ENCODE results near the gene TBPL2.

The TBPL2 gene

DNA sequence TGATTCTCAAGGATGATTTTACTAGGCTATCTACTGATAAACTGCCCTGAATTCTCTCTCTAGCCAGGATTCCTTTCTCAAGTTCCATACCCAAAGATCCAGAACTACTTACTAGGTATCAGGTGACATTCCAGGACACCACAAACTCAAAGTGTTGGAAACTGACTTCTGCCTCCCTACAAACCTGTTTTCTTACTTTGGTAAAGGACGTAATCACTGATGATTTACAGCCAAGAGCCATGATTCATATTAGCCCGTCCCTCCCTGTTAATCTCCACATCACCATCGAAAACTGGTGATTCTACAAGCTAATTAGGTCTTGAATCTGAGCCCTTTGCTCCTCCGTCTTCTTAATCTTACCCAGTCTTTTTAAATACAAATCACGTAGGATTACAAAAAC is 27.7 kb downstream of the TBPL2 start:
- in situ Hi-C loops (cut with HindIII; ENCODE audit: low sequenced_read_pairs) = no loop called here
- TF ChIP-seq, protein P1, sequence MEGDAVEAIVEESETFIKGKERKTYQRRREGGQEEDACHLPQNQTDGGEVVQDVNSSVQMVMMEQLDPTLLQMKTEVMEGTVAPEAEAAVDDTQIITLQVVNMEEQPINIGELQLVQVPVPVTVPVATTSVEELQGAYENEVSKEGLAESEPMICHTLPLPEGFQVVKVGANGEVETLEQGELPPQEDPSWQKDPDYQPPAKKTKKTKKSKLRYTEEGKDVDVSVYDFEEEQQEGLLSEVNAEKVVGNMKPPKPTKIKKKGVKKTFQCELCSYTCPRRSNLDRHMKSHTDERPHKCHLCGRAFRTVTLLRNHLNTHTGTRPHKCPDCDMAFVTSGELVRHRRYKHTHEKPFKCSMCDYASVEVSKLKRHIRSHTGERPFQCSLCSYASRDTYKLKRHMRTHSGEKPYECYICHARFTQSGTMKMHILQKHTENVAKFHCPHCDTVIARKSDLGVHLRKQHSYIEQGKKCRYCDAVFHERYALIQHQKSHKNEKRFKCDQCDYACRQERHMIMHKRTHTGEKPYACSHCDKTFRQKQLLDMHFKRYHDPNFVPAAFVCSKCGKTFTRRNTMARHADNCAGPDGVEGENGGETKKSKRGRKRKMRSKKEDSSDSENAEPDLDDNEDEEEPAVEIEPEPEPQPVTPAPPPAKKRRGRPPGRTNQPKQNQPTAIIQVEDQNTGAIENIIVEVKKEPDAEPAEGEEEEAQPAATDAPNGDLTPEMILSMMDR (IDR thresholded peaks at IDR 0.05; ENCODE audit: low read depth, low read length) = no peak
- H3K4me3 ChIP-seq (ENCODE audit: low read depth, low read length) = no peak overlapping the region

DNA sequence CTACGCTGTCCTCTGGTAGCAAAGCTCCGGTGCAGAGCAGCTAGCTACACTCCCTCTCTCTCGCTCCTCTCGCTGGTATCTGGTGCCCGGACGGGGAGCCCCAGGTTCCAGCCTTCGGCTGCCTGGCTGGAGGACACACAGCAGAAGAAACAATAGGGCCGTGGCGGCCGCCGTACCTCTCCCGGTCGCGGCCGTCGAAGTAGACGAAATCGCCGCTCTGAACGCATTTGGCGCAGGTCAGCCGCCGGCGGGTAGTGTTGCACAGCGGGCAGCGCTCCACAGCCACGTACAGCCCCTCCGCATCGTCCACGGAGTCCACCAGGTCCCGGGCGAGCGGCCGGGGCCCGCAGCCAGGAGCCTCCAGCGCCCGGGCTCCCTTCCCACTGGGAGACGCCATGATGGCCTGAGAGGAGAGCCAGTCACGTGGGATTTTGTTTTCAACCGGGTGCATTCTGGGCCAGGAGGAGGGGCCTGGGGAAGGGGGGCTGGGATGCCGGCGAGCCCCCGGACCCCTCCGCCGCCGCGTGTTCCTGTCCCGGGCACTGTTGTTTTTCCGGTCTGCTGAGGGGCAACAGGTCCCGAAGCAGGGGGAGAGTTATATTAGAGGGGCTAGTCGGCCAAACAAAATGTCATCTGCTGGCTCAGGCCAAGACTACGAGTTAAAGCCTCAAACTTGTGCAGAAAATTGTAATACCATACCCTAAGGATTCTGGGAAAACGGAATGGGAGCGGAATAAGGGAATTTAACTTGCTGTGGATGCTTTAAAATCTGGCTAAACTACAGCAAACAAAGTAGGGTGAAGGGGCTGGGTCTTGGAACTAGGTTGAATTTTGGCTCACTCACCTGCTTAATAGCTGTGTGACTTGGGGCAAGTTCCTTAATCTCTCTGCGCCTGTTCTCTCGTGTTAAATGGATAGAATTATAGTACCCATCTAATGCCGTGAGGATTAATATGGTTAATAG is 28.7 kb downstream of the TBPL2 start, which contains the start of gene ATG14:
ATG14 (minus strand) TSS at position 405 of the 964 bp plus-strand sequence; CDS start at position 397, 8 bp downstream.
- TF ChIP-seq, protein P1 (IDR thresholded peaks at IDR 0.05; ENCODE audit: low read depth, low read length) = no peak
- H3K4me3 ChIP-seq (ENCODE audit: low read depth, low read length) = peak within 1 kb of the TSS; percentile 91
- in situ Hi-C loops (cut with HindIII; ENCODE audit: low sequenced_read_pairs) = no loop called here
- peak; percentile 84 for DNase-seq (ENCODE audit: low read depth, low spot score)

More for the DNA sequence above, 27.7 kb downstream of the TBPL2 start:
- no peak for DNase-seq (ENCODE audit: low read depth, low spot score)

DNA sequence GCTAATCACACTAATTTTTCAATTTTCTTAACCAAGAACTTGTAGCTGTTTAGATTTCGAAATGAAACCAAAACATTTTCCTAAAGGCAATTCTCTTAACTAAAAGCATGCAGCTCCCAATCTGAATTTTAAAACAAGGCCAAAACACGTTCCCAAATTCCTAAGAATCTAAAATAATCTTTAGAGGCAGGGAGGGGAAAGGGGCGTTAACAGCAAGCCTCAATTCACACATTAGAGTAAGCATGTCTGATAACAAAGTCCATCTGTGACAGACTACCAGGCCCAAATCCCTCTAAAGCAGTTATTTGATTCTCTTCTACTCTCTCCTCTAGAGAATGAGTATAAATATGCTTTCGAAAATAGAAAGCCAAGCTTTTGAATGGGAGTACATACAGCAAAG is 29.5 kb downstream of the TBPL2 start:
- peak overlapping the region; percentile 91 for H3K4me3 ChIP-seq (ENCODE audit: low read depth, low read length)
- TF ChIP-seq, protein P1 (IDR thresholded peaks at IDR 0.05; ENCODE audit: low read depth, low read length) = no peak
- in situ Hi-C loops (cut with HindIII; ENCODE audit: low sequenced_read_pairs) = no loop called here
- no peak for DNase-seq (ENCODE audit: low read depth, low spot score)

DNA sequence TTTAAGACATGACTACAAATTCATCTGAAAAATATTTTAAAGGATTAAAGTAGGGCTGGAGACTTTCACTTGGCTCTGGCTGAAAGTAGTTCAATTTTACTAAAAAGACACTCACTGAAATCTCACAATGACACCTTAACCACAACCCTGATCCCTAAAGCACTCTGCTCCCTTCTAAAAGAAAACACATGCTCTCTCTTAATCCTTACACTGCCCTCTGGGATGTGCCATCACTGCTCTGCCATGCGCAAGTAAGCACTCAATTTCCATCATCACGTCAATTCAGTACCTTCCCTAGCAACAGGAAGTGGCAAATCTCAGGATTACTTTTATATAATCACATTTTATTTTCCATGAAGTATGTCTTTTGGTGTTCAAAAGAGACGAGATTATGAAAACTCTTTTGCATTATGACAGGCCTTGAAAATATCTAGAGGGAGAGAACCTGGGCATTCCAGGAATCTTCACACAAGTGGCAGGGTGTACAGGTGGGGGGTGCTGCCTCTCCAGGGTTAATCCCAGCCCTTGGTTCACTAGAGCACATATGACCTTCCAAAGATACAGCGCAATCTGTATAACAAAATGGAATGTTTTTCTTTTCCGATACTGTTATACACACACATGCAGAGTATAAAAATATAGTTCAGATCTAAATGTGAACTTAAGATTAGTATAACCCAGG is 36.1 kb downstream of the TBPL2 start:
- DNase-seq (ENCODE audit: low read depth, low spot score) = no peak
- H3K4me3 ChIP-seq (ENCODE audit: low read depth, low read length) = no peak overlapping the region
- TF ChIP-seq, protein P1 (IDR thresholded peaks at IDR 0.05; ENCODE audit: low read depth, low read length) = no peak
- in situ Hi-C loops (cut with HindIII; ENCODE audit: low sequenced_read_pairs) = no loop called here

DNA sequence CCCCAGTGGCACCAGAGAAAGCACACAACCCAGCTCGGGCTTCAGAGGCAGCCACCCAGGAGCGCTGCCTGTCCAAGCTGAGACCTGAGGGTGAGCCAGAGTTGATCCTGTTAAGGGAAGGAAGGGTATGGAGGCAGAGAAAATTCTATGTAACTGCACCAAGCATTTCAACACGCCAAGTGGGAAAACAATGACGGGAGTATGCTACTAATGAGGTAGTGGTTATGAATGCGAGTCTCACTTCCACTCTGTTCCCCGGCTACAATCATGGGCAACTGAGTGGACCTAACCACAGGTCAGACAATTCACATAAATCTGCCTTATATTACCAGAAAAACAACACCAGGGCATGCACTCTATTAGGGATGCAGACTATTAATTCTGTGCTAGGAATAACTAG is 38.7 kb downstream of the TBPL2 start:
- TF ChIP-seq, protein P1 (IDR thresholded peaks at IDR 0.05; ENCODE audit: low read depth, low read length) = no peak
- no peak for DNase-seq (ENCODE audit: low read depth, low spot score)
- no peak overlapping the region for H3K4me3 ChIP-seq (ENCODE audit: low read depth, low read length)
- in situ Hi-C loops (cut with HindIII; ENCODE audit: low sequenced_read_pairs) = no loop called here

DNA sequence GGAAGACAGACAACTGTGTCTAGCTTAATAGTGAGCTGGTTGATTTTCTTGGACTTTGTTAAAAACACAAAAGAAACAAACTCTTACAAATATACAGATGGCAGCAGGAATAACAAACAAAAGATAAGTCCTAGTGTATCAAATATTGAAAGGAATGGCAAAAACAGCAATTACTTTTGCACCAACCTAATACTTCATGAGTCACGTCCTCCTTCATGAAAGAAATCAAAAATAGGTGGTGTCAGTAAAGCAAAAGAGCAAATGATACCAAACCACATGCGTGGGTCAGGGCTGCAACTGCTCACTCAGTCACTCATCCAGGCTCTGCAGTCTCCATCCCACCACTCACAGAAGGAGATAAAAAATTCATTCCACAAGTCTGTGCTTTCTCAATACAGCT is 40.6 kb downstream of the TBPL2 start:
- in situ Hi-C loops (cut with HindIII; ENCODE audit: low sequenced_read_pairs) = no loop called here
- DNase-seq (ENCODE audit: low read depth, low spot score) = no peak
- TF ChIP-seq, protein P1 (IDR thresholded peaks at IDR 0.05; ENCODE audit: low read depth, low read length) = no peak
- H3K4me3 ChIP-seq (ENCODE audit: low read depth, low read length) = no peak overlapping the region

Measured in astrocyte of the spinal cord (primary cell).